Neural cell (in vitro differentiated cells): ENCODE data around the gene PPARG.

Source experiments
- EZH2 ChIP-seq: fragments of 200-600, 300-800 bp; shearing (Covaris generic), sonication (generic); IDR thresholded peaks from 2 replicates; pipeline ENCODE4 v1.6.1; 2014; ENCODE audit warnings: antibody characterized with exemption, low read length, borderline replicate concordance, mild to moderate bottlenecking; ENCODE audit not compliant: insufficient read depth, poor library complexity, severe bottlenecking
- POLR2AphosphoS5 ChIP-seq: IDR thresholded peaks from 2 replicates; pipeline ENCODE4 v1.6.1; 2012
- TF ChIP-seq, protein P1 (sequence below): fragments of 450-650 bp; IDR thresholded peaks from 2 replicates; pipeline ENCODE4 v1.5.1; 2014; ENCODE audit warnings: antibody characterized with exemption, mild to moderate bottlenecking, moderate library complexity; ENCODE audit not compliant: poor library complexity, severe bottlenecking

DNA sequence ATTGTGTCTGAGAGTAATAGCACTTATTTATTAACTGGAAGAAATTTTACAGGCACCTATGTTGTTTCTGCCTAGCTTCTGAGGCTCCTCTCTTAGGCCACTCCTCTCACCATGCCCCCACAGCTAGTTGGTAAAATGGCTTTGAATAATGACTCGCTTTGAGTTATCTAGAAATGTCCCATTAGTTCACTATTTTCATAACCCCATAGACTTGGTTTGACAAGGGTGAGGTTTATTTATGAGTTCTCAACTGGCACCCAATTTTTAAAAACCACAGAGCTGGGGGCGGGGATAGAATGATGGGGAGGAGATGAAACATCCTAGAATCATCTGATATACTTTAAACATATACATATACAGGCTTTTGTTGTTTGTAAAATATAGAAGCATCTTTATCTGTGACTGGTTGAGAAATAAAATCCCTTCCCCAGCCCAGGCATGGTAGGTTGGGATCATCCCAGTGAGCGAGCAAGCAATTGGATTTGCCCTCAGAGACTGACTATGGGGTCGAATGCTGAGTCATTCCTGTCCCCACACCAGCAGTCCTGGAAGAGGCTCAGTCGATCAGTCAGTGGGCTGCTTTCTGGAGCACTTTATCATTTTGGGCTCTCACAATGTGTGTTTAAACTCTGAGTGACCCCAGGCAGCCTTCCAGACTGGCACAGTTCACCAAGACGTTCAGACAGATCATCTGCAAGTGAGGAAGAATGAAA, 135.2 kb downstream of the PPARG start:
- TF ChIP-seq, protein P1, sequence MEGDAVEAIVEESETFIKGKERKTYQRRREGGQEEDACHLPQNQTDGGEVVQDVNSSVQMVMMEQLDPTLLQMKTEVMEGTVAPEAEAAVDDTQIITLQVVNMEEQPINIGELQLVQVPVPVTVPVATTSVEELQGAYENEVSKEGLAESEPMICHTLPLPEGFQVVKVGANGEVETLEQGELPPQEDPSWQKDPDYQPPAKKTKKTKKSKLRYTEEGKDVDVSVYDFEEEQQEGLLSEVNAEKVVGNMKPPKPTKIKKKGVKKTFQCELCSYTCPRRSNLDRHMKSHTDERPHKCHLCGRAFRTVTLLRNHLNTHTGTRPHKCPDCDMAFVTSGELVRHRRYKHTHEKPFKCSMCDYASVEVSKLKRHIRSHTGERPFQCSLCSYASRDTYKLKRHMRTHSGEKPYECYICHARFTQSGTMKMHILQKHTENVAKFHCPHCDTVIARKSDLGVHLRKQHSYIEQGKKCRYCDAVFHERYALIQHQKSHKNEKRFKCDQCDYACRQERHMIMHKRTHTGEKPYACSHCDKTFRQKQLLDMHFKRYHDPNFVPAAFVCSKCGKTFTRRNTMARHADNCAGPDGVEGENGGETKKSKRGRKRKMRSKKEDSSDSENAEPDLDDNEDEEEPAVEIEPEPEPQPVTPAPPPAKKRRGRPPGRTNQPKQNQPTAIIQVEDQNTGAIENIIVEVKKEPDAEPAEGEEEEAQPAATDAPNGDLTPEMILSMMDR, result no peak
- TF ChIP-seq POLR2AphosphoS5 (no peak), EZH2 (no peak)
